ENCODE data around the gene SH3YL1.

SH3YL1 gene

DNA sequence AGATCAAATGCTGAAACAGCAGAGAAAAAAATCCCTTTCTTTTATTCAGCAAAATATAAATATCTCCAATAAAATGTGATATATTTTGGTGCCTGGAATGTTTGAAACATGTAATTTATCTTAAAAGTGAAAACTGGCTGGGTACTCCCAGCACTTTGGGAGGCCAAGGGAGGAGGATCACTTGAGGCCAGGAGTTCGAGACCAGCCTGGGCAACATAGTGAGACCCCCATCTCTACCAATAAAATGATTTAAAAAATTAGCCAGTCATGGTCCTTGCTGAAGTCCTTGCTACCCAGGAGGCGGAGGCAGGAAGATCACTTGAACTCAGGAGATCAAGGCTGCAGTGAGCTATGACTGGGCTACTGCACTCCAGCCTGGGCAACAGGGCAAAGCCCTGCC is 8.6 kb downstream of the SH3YL1 start:
- no peak for DNase-seq

DNA sequence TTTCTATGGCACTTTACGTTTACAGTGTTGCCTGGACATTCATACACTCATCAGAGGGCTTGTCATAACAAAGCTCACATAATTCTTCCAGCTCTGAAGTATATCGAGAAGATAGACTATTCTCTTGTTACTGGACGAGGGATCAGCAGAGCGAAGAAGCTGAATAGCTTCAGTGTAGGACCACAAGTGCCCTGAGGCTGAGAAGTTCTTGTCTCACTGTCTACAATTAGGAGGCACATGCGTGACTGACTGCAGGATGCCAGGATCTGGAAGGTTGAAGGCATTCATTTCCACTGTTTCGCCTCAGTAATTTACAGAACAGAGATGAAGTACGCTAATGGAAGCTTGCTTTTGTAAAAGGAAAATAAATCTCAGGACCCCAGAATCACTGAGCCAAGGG is 9.6 kb downstream of the SH3YL1 start:
- no peak for DNase-seq

DNA sequence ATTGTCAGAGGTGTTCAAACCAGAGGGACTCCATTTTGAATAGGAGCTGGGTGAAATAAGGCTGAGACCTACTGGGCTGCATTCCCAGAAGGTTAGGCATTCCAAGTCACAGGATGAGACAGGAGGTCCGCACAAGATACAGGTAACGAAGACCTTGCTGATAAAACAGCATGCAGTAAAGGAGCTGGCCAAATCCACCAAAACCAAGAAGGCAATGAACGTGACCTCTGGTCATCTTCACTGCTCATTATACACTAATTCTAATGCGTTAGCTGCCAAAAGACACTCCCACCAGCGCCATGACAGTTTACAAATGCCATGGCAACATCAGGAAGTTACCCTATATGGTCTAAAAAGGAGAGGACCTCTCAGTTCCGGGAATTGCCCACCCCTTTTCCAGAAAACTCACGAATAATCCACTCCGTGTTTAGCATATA is 10.6 kb downstream of the SH3YL1 start:
- no peak for DNase-seq

DNA sequence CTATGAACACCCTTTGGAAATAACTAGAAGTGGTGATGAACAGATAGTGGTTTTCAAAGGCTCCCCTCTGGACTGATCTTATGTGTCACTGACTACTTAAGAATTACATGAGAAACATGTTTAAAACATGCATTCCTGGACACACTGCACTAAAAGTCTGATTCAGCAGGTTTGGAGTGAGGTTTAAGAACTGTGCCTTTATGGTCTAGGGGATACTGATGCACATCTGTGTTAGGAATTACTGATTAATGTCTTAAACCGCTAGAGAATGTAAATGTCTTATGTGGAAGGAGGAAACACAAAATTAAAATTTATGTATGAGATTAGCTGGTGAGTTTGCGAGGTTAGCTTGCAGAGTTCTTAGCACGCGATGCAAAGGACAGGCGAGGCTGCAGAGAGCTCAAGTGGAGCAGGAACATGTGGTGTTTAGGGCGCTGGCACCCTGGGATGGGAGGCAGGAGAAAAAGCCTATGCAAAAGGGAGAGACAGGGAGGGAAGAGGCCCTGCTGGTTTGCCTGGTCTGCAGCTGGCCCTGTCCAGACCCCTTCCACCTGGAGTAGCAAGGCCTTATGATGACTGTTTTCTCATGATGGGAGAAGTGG is 11.7 kb downstream of the SH3YL1 start:
- DNase-seq: no peak

- DNase-seq: no peak
Observed at GRCh38 chr2:249538-250042, 14.2 kb downstream of the SH3YL1 start.

DNA sequence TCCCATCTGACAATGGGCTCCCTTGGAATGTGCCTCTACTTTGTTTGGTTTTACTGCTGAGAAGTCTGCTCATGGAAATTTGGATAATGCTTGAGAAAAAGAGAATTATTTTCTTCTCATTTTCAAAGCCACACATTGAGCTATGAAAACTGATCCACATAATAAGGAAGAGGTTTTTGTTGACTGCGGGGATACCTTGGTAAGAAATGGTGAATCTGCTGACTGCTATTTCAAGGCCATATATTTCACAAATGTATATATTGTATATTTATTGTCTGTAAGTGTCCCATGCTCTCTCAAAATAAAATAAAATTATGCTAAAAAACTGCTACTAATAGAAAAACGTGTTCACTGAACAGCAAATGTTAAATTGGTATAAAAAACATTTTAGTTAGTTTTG is 15.1 kb downstream of the SH3YL1 start:
- DNase-seq: no peak

GRCh38 chr2:246489-247144 is 17.2 kb downstream of the SH3YL1 start:
- DNase-seq: peak; percentile 61

DNA sequence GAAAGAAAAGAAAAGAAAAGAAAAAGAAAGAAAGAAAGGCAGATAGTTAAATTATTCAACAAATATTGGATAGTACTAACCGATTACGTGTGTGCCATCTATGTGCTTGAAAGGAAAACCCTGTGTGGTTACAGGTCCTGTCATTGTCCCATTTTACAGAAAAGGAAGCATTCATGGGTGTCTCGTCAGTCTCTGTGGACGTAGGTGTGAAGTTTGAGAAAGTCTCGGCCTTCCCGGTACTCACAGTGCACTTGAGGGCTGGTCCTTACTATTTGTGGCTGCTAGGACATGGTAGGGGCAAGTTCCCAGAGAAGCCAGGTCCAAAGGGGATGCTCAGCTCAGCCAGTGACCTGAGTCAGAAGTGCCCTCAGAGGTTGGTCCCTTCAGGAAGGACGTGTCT is 19.3 kb downstream of the SH3YL1 start:
- DNase-seq: no peak

GRCh38 chr2:238869-239268 is 25.0 kb downstream of the SH3YL1 start:
- no peak for DNase-seq

DNA sequence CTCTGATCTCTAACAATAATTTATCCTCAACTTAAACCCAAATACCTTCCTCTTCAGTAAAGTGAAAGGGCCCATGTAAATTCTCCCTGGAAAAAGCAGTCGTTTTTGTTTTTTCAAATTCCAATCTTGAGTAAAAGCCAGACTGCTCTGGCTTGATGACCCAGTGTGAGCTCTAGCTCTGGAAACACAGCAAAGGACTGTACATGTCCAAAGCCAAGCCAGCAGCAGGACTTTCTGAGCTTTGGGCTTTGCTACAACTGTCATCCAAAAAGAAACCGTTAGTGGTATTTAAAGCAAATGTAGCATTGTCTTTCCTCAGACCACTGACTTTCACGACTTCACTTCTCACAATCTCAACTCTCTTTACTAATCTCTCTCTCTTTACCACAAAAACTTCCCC is 25.4 kb downstream of the SH3YL1 start:
- no peak for DNase-seq

- peak; percentile 17 for DNase-seq
Observed at GRCh38 chr2:237878-238277, 26.0 kb downstream of the SH3YL1 start.

- no peak for DNase-seq
Observed at GRCh38 chr2:236993-237539, 26.8 kb downstream of the SH3YL1 start.

GRCh38 chr2:234421-234820 is 29.4 kb downstream of the SH3YL1 start:
- no peak for DNase-seq

- no peak for DNase-seq
Observed at GRCh38 chr2:233030-233429, 30.8 kb downstream of the SH3YL1 start.

- DNase-seq: no peak
Observed at GRCh38 chr2:231521-232185, 32.2 kb downstream of the SH3YL1 start.

GRCh38 chr2:228518-229278 is 35.1 kb downstream of the SH3YL1 start:
- DNase-seq: no peak

GRCh38 chr2:228115-228514 is 35.7 kb downstream of the SH3YL1 start:
- DNase-seq: no peak

- no peak for DNase-seq
Observed at GRCh38 chr2:223971-224760, 39.7 kb downstream of the SH3YL1 start.

DNA sequence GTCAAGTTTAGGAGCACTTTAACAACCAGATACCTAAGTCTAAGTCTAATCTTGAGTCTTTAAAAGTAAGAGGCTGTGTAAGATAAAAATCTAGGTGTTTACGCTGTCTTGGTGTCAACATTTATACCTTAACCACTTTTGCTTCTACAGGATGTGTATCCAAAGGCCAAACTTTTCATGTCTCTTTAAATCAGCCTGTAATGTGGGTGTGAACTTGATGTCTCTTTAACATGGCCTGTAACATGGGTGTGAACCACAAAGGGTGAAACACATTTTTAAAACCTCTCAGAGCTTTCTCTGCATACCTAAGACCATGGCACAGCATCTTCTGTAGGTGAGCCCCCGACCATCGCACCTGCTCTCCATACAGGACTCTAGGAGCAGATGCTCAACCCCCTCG is 40.4 kb downstream of the SH3YL1 start:
- DNase-seq: peak; percentile 6

DNA sequence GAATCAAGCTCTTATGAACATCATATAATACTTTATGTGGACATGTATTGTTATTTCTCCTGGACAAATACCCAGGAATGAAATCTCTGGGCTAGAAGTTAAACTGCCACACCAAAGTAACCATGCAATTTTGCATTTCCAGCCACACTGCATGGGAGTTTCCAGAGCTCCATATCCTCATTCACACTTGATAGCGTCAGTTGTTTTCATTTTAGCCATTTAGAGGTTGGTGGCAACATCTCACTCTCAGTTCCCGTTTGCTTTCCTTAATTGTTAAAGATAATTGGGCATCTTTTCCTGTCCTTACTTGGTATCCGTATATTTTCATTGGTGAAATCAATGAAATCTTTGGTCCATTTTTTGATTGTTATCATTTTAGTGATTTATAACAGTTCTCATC is 47.8 kb downstream of the SH3YL1 start:
- no peak for DNase-seq

DNA sequence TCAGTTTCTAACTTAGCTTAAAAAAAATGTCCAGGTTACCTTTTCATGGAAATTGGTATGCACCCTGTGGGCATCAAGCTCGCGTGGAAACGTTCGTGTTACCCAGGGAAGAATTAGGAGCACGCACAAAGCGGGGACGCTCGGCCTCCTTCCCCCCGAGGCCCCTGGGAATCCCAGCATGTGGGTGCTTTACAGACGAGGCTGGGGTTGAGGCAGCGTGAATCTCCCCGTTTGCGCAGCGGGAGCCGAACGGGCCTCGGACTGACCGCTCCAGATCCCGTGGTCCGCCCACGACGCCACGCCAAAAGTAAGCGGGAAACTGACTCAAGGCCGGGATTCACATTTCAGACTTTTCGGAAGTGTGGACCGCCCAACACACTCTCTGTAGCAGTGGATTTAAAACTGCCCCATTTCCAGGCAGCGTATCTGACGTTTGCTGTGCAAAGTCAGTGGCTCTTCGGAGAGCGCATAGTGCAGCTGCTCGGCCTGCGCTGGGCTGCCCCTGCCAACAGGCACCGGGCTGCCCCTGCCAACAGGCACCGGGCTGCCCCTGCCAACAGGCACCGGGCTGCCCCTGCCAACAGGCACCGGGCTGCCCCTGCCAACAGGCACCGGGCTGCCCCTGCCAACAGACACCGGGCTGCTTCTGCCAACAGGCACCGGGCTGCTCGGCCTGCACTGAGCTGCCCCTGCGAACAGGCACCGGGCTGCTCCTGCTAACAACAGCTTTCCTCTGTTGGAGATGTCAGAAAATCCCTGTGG is 49.7 kb downstream of the SH3YL1 start:
- no peak for DNase-seq

Data from CD4-positive, alpha-beta T cell treated with Interleukin-17A for 1 hour (primary cell).